GM18873 (cell line): ENCODE data around the gene PRM2.

Experiments used
- ATAC-seq: cut with Tn5 transposase; IDR thresholded peaks from one replicate; pipeline ENCODE4 v1.9.1; 2021; ENCODE audit warnings: mild to moderate bottlenecking, moderate library complexity, moderate number of reproducible peaks; ENCODE audit not compliant: unreplicated experiment, low FRiP score

The PRM2 gene

DNA sequence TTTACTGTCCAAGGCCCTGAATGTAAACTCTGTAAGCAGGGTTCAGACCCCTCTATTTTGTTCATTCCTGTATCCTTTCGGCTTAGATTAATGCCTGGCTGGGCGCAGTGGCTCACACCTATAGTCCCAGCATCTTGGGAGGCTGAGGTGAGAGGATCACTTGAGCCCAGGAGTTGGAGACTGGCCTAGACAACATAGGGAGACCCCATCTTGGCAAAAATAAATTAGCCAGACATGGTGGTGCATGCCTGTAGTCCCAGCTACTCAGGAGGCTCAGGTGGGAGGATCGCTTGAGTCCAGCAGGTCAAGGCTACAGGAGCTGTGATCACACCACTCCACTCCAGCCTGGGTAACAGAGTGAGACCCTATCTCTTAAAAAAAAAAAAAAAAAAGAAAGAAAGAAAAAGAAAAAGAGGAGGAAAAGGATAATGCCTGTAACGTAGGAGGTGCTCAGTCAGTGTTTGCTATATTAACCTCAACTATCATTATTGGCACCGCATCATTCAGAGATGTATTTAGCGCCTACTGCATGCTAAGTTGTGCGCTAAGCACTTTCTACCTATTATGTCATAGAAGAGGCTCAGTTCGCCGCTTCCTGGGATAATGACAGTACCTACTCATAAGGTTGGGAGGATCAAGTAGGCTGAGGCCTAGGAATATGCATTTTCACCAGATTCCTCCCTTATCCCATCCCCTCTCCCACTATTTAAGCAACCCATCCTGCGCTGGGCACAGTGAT, 25.3 kb downstream of the PRM2 start:
- no peak for ATAC-seq

GRCh38 chr16:11250091-11250785, 26.0 kb downstream of the PRM2 start:
- ATAC-seq: no peak

DNA sequence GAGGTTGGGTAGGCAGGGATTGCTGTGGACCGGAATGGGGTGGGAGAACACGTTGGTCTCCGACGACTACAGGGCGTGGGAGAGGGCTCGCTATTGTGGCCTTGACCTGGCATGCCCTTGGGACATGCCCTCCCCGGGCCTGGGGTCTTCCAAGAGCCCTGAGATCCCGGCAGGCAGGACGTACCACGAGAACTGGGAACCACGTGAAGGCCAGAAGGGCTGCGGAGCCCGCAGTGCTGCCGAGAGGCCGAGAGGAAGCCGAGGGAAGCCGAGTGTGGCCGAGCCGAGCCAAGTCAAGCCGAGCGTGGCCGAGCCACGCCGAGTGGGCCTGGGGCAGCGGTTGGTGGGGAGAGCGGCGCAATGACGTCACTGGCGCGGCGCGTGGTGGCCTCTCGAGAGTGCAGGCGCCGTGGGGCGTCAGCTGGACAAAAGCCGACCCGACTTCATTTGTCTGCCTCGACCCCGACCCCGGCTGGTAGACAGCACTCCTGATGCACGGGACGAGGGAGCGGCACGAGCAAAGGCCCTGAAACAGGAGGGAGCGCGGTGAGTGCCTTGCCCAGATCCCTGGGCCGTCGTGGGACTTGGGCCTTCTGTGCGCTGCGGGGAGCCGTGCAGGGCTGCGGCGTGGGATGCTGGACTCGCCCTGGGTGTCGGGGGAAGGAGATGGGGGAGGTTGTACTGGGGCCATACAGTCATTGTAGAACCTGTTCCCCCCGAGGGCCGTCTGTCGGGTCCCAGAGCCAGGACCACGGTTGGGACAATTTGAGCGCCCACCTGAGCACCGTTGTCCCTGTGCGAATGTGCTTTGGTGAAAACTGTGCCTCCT, 26.8 kb downstream of the PRM2 start:
- ATAC-seq: no peak

DNA sequence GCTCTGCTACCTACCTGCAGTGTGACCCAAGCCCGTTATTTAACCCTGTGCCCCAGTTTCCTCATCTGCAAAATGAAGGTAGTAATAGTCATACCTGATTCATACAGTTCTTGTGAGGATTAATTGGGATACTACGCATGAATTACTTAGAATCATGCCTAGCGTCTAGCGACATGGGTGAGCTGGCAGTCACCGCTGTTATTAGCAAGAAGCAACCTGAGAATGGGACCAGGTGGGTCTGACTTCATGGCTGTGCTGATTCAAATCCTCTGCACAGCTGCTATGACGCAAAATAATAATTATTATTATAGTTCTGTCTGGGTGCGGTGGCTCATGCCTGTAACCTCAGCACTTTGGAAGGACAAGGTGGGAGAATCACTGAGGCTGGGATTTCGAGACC, 28.1 kb downstream of the PRM2 start:
- no peak for ATAC-seq

DNA sequence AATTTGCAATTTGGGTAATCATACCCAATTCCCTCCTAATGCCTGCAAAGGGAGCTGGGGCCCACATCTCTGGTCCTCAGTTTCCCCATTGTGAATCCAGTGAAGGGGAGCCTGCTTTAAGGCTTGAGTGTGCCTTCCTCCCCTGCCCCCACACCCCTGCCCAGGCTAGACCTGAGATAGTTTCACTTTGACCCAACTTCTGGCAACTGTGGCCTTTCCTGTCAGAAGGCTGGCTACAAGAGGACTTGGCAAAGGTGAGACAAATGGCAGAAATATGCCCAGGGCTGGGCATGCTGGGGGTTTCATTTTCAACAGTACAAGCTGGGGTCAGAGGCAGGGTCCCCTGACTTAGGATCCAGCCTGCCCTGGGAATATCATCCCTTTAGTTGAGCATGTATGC, 30.3 kb downstream of the PRM2 start:
- ATAC-seq: no peak

DNA sequence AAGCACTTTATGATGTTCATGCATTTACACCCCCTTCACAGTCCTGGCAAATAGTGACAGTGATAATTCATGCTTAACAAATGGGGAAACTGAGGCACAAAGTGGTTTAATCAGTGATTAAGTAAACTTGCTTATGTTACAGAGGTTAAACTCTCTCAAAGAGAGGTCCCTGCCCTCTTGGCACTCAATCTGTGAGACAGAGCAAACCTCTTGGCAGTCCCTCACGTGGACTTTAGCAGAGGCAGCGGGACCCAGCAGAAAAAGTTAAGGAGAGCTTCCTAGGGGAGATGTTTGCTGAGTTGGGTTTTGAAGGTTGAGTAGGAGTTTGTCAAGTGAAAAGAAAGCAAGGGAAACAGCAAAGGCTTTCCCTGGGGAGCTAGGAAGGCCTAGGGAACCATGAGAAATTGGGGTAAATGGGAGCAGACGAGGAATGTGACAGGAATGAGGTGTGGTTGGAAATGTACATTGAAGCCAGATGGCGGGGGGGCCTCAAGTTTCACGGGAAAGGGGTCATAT, 31.0 kb downstream of the PRM2 start:
- no peak for ATAC-seq

- ATAC-seq: no peak
These were observed 33.6 kb downstream of the PRM2 start for GRCh38 chr16:11242658-11243057.

DNA sequence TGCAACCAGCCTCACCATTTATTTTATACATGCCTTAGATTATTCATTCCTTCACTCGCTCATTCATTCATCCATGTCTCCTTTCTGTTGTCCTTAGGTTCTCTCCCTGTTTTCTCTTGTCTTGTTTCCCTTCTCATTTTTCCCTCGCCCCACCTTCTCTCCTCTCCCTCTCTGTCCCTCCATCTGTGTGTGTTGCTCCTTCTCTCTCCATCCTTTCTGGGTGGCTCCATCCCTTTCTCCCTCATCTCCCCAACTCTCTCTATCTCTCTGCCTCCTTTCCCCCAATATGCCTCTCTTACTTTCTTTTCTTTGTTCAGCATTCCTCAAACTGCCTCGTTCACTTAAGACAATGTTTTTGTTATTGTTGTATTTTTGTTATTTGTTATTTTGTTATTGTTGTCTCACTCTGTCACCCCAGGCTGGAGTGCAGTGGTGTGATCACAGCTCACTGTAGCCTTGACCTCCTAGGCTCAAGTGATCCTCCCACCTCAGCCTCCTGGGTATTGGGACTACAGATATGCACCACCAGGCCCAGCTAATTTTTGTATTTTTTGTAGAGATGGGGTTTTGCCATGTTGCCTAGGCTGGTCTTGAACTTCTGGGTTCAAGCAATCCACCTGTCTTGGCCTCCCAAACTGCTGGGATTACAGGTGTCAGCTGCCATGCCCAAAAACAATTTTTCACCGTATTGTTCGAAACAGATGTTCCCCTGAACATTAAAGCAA, 34.6 kb downstream of the PRM2 start:
- no peak for ATAC-seq

- no peak for ATAC-seq
These were observed 35.4 kb downstream of the PRM2 start for GRCh38 chr16:11240636-11241473.

- no peak for ATAC-seq
These were observed 36.3 kb downstream of the PRM2 start for GRCh38 chr16:11239644-11240632.

DNA sequence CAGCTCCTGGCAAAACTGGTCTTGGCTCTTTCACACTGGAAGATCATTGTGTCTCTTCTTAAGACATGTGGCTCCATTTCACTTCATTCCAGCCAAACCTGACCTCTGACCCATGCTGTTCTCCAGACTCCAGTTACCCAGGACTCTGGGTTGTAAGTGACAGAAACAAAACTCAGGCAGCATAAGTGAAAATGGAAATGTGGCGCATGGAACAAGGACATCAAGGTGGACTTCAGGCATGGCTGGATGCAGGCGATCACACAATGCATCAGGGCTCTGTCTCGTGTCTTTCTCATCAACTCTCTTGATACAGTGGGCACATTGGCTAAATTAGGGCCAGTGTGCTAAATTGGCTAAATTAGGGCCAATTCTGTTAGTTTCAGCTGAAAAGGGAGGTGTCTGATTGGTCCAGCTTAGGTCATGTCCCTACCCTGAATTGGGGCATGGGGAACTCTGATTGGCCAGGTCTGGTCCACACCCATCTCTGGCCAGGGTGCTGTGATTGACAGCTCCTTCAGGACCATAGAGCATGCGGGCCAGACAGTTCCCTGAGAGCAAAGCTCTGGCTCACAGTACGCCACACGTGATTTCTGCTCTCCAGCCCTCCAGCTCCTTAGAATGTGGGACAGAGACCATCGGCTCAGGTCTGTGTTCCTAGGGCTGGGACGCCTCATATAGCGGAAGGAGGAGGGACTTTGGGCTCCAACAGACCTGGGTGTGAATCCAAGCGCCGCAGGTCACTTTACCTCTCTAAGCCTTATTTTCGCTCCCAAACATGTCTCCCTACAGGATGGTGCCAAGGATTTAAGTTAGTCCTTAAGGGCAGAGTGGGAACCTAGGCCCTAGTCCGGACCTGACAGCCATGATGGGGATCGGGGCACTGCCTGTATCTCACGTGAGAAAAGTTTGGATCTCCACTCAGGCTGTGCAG, 37.7 kb downstream of the PRM2 start:
- ATAC-seq: no peak

GRCh38 chr16:11236461-11237254, 39.6 kb downstream of the PRM2 start:
- no peak for ATAC-seq

DNA sequence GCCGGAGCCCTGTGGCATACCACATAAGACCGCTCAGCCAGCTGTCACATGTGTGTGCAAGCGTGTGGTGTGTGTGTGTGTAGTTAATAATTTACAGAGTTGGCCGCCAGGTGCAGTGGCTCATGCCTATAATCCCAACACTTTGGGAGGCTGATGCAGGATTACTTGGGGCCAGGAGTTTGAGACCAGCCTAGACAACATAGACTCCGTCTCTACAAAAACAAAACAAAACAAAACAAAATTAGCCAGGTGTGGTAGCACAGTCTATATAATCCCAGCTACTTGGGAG, 40.6 kb downstream of the PRM2 start:
- no peak for ATAC-seq

DNA sequence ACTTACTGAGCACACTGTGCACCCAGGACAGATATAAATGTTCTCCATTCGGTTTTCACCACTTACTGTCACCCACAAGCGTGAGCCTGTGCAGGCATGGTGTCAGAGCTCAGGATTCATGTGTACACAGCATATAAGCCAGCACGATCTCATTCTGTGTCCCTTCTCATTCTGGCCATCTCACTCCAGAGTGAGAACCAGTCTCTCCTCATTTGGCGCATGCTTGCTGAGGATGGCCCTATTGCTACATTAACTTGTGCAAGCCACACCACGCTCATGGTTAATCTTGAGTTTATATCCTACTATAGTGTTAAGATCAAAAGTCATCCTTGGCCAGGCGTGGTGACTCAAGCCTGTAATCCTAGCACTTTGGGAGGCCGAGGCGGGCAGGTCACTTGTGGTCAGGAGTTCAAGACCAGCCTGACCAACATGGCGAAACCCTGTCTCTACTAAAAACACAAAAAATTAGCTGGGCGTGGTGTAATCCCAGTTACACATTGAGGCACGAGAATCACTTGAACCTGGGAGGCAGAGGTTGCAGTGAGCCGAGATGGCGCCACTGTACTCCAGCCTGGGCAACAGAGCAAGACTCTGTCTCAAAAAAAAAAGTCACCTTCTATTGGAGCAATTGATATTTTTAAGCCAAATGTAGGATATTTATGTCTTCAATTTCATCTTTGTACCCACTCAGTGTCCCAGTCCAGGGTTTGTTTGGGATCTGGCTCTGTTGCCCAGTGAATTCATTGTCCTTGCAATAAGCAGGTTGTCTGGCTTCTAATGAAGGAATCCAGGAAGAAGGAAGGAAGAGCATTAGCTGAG, 41.2 kb downstream of the PRM2 start:
- no peak for ATAC-seq

GRCh38 chr16:11233727-11234376, 42.4 kb downstream of the PRM2 start:
- ATAC-seq: no peak
